ENCODE measurements around the gene BRD3. TPM values are rescaled to one million over a fixed set of nuclear protein-coding genes. Genes with fewer than 3 reads are reported as not detected.
A peak's percentile ranks its signal among the peaks of the same experiment; 100 is the strongest.

Gene BRD3
- total RNA-seq, 1 donor from 2014 or later, result 39.6 TPM

- no peak for DNase-seq (ENCODE audit: low read depth)
- peaks cover 13% of the 10 kb centered on the region for H3K4me1 Mint-ChIP-seq (ENCODE audit: low read depth, unreplicated experiment)
- H3K4me3 Mint-ChIP-seq (ENCODE audit: unreplicated experiment), result no peak overlapping the region
- Histone ChIP-seq H3K27me3 (ENCODE audit: insufficient read depth, low read length) (no peaks in the 10 kb centered on the region), H3K4me2 (ENCODE audit: low read length) (peak overlapping the region; percentile 64), H3K4me3 (ENCODE audit: insufficient read depth, low read depth, low read length) (no peak overlapping the region), H3K9me3 (ENCODE audit: insufficient read depth, low read depth, low read length) (no peaks in the 10 kb centered on the region), H3K27ac (ENCODE audit: low read depth, low read length) (no peak overlapping the region), H3K9ac (ENCODE audit: low read length) (no peak overlapping the region), H3K36me3 (ENCODE audit: insufficient read depth, low read length) (no peaks in the 10 kb centered on the region), H3K4me1 (ENCODE audit: insufficient read depth, low read length) (peaks cover 46% of the 10 kb centered on the region), H4K20me1 (ENCODE audit: insufficient read depth, low read length) (peaks cover 95% of the 10 kb centered on the region), H2AFZ (ENCODE audit: low read depth, low read length) (no peak overlapping the region), H3K79me2 (ENCODE audit: insufficient read depth, low read length) (peaks cover 89% of the 10 kb centered on the region)
- H3K27me3 Mint-ChIP-seq (ENCODE audit: low read depth, unreplicated experiment), result no peaks in the 10 kb centered on the region
- peaks cover 4% of the 10 kb centered on the region for H3K36me3 Mint-ChIP-seq (ENCODE audit: low read depth, unreplicated experiment)
- H3K9me3 Mint-ChIP-seq (ENCODE audit: unreplicated experiment), result no peaks in the 10 kb centered on the region
- FAIRE-seq, result no peak
- no peak for TF ChIP-seq EZH2 (IDR thresholded peaks at IDR 0.05; ENCODE audit: insufficient read depth, low read length)
- TF ChIP-seq CTCF (IDR thresholded peaks at IDR 0.05; ENCODE audit: insufficient read depth, low read depth, low read length), result no peak
- H3K27ac Mint-ChIP-seq (ENCODE audit: unreplicated experiment), result no peak overlapping the region
Measured at GRCh38 chr9:134056483-134057306, 11.1 kb downstream of the BRD3 start.

GRCh38 chr9:134055981-134056461, 11.8 kb downstream of the BRD3 start:
- Histone ChIP-seq H3K9me3 (ENCODE audit: insufficient read depth, low read depth, low read length) (no peaks in the 10 kb centered on the region), H4K20me1 (ENCODE audit: insufficient read depth, low read length) (peaks cover 89% of the 10 kb centered on the region), H3K4me3 (ENCODE audit: insufficient read depth, low read depth, low read length) (no peak overlapping the region), H3K4me1 (ENCODE audit: insufficient read depth, low read length) (peaks cover 46% of the 10 kb centered on the region), H3K36me3 (ENCODE audit: insufficient read depth, low read length) (no peaks in the 10 kb centered on the region), H3K79me2 (ENCODE audit: insufficient read depth, low read length) (peaks cover 82% of the 10 kb centered on the region), H2AFZ (ENCODE audit: low read depth, low read length) (no peak overlapping the region), H3K27me3 (ENCODE audit: insufficient read depth, low read length) (no peaks in the 10 kb centered on the region), H3K9ac (ENCODE audit: low read length) (no peak overlapping the region), H3K27ac (ENCODE audit: low read depth, low read length) (no peak overlapping the region), H3K4me2 (ENCODE audit: low read length) (peak overlapping the region; percentile 64)
- Mint-ChIP-seq H3K4me3 (ENCODE audit: unreplicated experiment) (no peak overlapping the region), H3K4me1 (ENCODE audit: low read depth, unreplicated experiment) (peaks cover 13% of the 10 kb centered on the region), H3K36me3 (ENCODE audit: low read depth, unreplicated experiment) (peaks cover 6% of the 10 kb centered on the region), H3K9me3 (ENCODE audit: unreplicated experiment) (no peaks in the 10 kb centered on the region), H3K27me3 (ENCODE audit: low read depth, unreplicated experiment) (no peaks in the 10 kb centered on the region), H3K27ac (ENCODE audit: unreplicated experiment) (no peak overlapping the region)
- DNase-seq (ENCODE audit: low read depth), result peak; percentile 73
- TF ChIP-seq EZH2 (IDR thresholded peaks at IDR 0.05; ENCODE audit: insufficient read depth, low read length) (no peak), CTCF (IDR thresholded peaks at IDR 0.05; ENCODE audit: insufficient read depth, low read depth, low read length) (no peak)
- FAIRE-seq, result no peak

Data from astrocyte (in vitro differentiated cells and primary cell).